Omental fat pad (tissue), 4 donors: ENCODE measurements around the gene AGPAT2. TPM values are rescaled to one million over a fixed set of nuclear protein-coding genes. Genes with fewer than 3 reads are reported as not detected.

ENCODE experiments used
- ATAC-seq: fragments of 150-250 bp; one replicate; pipeline ENCODE4 v1.9.1; 2016; ENCODE audit warnings: mild to moderate bottlenecking, moderate library complexity; ENCODE audit not compliant: low FRiP score
- DNase-seq: peaks from one replicate; pipeline ENCODE4 v3.0.0-alpha.2; 2019; ENCODE audit warnings: low spot score
- total RNA-seq, 4 donors: library from RNA; depleted of rRNA; stranded (reverse); fragments of >200 nt; gene quantifications; one replicate each; pipeline ENCODE4 v1.1.0, GENCODE V29; 2016
- TF ChIP-seq, protein P1 (sequence below), 3 donors: fragments of 450-650 bp; IDR thresholded peaks; one replicate each; pipeline ENCODE4 v1.5.1; 2016 to 2017; ENCODE audit warnings: antibody characterized with exemption in 3 of 3, mild to moderate bottlenecking in 3 of 3, moderate library complexity in 2 of 3

AGPAT2 gene
- total RNA-seq, 4 donors from 2014 or later = 391 to 854 (median 473) TPM

DNA sequence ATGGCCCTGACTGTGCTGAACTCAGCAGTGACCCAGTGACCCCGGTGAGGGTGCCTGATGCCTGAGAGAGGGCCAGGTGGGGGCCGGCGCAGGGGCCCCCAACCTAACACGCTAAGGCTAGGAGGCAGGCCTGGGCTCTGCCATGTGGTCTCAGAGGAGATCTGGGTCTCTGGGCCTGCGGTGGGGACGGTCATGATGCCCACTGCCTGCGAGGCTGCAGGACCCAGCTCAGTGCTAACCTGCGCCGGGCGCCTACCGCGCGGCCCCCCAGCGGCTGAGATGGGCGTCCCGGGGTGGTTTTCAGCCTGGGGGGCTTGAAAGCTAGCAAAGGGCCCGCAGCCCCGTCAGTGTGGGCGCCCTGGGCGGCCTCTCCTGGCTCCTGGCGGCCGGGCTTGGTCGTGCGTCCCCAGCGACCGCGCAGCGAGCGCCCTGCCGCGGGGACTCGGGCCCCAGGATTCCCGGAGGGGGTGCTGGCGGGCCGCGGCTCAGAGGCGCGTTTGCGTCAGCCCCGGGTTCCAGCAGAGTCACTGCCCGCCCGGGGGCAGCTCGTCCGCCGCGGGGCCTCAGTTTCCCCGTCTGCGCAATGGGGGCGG is 22.1 kb downstream of the AGPAT2 start:
- TF ChIP-seq, protein P1, sequence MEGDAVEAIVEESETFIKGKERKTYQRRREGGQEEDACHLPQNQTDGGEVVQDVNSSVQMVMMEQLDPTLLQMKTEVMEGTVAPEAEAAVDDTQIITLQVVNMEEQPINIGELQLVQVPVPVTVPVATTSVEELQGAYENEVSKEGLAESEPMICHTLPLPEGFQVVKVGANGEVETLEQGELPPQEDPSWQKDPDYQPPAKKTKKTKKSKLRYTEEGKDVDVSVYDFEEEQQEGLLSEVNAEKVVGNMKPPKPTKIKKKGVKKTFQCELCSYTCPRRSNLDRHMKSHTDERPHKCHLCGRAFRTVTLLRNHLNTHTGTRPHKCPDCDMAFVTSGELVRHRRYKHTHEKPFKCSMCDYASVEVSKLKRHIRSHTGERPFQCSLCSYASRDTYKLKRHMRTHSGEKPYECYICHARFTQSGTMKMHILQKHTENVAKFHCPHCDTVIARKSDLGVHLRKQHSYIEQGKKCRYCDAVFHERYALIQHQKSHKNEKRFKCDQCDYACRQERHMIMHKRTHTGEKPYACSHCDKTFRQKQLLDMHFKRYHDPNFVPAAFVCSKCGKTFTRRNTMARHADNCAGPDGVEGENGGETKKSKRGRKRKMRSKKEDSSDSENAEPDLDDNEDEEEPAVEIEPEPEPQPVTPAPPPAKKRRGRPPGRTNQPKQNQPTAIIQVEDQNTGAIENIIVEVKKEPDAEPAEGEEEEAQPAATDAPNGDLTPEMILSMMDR (IDR thresholded peaks at IDR 0.05) = no peak
- ATAC-seq = no peak
- no peak for DNase-seq

- TF ChIP-seq, protein P1 (IDR thresholded peaks at IDR 0.05) = no peak
- DNase-seq (no peak), ATAC-seq (no peak)
Measured at GRCh38 chr9:136664000-136664915, 23.0 kb downstream of the AGPAT2 start.

- TF ChIP-seq, protein P1 (IDR thresholded peaks at IDR 0.05) = no peak
- DNase-seq (no peak), ATAC-seq (no peak)
Measured at GRCh38 chr9:136662656-136663581, 24.3 kb downstream of the AGPAT2 start, which contains the start of gene EGFL7. Gene EGFL7, plus strand, starts transcription at chr9:136662916. Its CDS starts 5,367 bp downstream, at chr9:136668283.

- ATAC-seq (no peak), DNase-seq (no peak)
- TF ChIP-seq, protein P1 (IDR thresholded peaks at IDR 0.05) = no peak
Measured at GRCh38 chr9:136662326-136662655, 25.0 kb downstream of the AGPAT2 start.

GRCh38 chr9:136661641-136662325 is 25.5 kb downstream of the AGPAT2 start:
- TF ChIP-seq, protein P1 (IDR thresholded peaks at IDR 0.05) = no peak
- DNase-seq = no peak
- ATAC-seq = no peak

GRCh38 chr9:136660971-136661550 is 26.2 kb downstream of the AGPAT2 start:
- TF ChIP-seq, protein P1 (IDR thresholded peaks at IDR 0.05) = no peak
- ATAC-seq (no peak), DNase-seq (no peak)
